ENCODE data around the gene C22orf42.

- TF ChIP-seq CTCF (IDR thresholded peaks at IDR 0.05) (no peak), POLR2A (IDR thresholded peaks at IDR 0.05) (no peak)
Observed at GRCh38 chr22:32200752-32201151, 41.6 kb upstream of the C22orf42 start.
